GM12892 (cell line): ENCODE measurements around the gene CGGBP1.
A peak's percentile ranks its signal among the peaks of the same experiment; 100 is the strongest.
"Not testable (repeated sequence)": the region's sequence is repeated elsewhere in the genome, so short reads cannot be mapped to it uniquely, and the experiment has no call there.

Experiments used
- DNase-seq: peaks from one replicate; pipeline ENCODE4 v3.0.0; 2011; ENCODE audit not compliant: insufficient read length
- FAIRE-seq: peaks from 2 replicates; lab custom pipeline; 2011; peaks lifted over from hg19 to GRCh38; lab: Jason Lieb, UNC
- POLR2A ChIP-seq: IDR thresholded peaks from 2 replicates; pipeline ENCODE4 v1.6.1; 2011; ENCODE audit warnings: low read depth, low read length, control low read depth
- POLR2AphosphoS5 ChIP-seq: IDR thresholded peaks from 2 replicates; pipeline ENCODE4 v1.6.1; 2011; ENCODE audit warnings: low read depth, low read length, control low read depth
- TAF1 ChIP-seq: IDR thresholded peaks from 2 replicates; pipeline ENCODE4 v1.6.1; 2011; ENCODE audit warnings: low read depth, mild to moderate bottlenecking, control low read depth, low read length, borderline replicate concordance

The CGGBP1 gene

GRCh38 chr3:88032245-88032644 is 26.6 kb downstream of the CGGBP1 start:
- TF ChIP-seq POLR2AphosphoS5 (no peak), POLR2A (no peak), TAF1 (no peak)
- DNase-seq (no peak), FAIRE-seq (no peak)

GRCh38 chr3:88031642-88032077 is 27.1 kb downstream of the CGGBP1 start:
- peak; percentile 84 for FAIRE-seq
- DNase-seq, result no peak
- TF ChIP-seq TAF1, result no peak
- TF ChIP-seq POLR2AphosphoS5, result no peak
- TF ChIP-seq POLR2A, result 0 out of 2 replicates have a peak, but pooled peaks have one; percentile 40

- TF ChIP-seq POLR2AphosphoS5 (no peak), POLR2A (no peak), TAF1 (no peak)
- FAIRE-seq (no peak), DNase-seq (no peak)
These were observed 28.6 kb downstream of the CGGBP1 start for GRCh38 chr3:88030210-88030609.

- DNase-seq (no peak), FAIRE-seq (no peak)
- no peak for TF ChIP-seq POLR2A
- TF ChIP-seq TAF1, result no peak
- TF ChIP-seq POLR2AphosphoS5, result no peak
These were observed 29.9 kb downstream of the CGGBP1 start for GRCh38 chr3:88028876-88029275.

GRCh38 chr3:88025001-88025552 is 33.7 kb downstream of the CGGBP1 start:
- no peak for DNase-seq
- FAIRE-seq, result no peak

GRCh38 chr3:88019024-88019423 is 39.8 kb downstream of the CGGBP1 start:
- FAIRE-seq (no peak), DNase-seq (no peak)
- TF ChIP-seq TAF1 (no peak), POLR2A (no peak), POLR2AphosphoS5 (no peak)

More at GRCh38 chr3:88025001-88025552, 33.7 kb downstream of the CGGBP1 start:
- TF ChIP-seq POLR2A (no peak), POLR2AphosphoS5 (no peak), TAF1 (no peak)

- FAIRE-seq, DNase-seq: not testable (repeated sequence)
These were observed 43.1 kb downstream of the CGGBP1 start for GRCh38 chr3:88015656-88016055.

- DNase-seq (no peak), FAIRE-seq (no peak)
- no peak for TF ChIP-seq TAF1
- TF ChIP-seq POLR2A, result no peak
- no peak for TF ChIP-seq POLR2AphosphoS5
These were observed 45.2 kb downstream of the CGGBP1 start for GRCh38 chr3:88013592-88013991.

- no peak for DNase-seq
- FAIRE-seq, result no peak
- no peak for TF ChIP-seq TAF1
- TF ChIP-seq POLR2AphosphoS5, result no peak
- no peak for TF ChIP-seq POLR2A
These were observed 48.0 kb downstream of the CGGBP1 start for GRCh38 chr3:88010810-88011209.

GRCh38 chr3:88009066-88009465 is 49.7 kb downstream of the CGGBP1 start:
- DNase-seq (no peak), FAIRE-seq (peak; percentile 14)
- no peak for TF ChIP-seq POLR2AphosphoS5
- TF ChIP-seq TAF1, result no peak
- no peak for TF ChIP-seq POLR2A

- TF ChIP-seq POLR2A (no peak), POLR2AphosphoS5 (no peak), TAF1 (no peak)
- no peak for DNase-seq
- FAIRE-seq, result peak; percentile 5
These were observed 53.7 kb downstream of the CGGBP1 start for GRCh38 chr3:88005066-88005465.

GRCh38 chr3:88003115-88003755 is 55.6 kb downstream of the CGGBP1 start:
- TF ChIP-seq POLR2AphosphoS5 (no peak), POLR2A (no peak), TAF1 (no peak)
- DNase-seq (no peak), FAIRE-seq (peak; percentile 77)

GRCh38 chr3:88002448-88002847 is 56.4 kb downstream of the CGGBP1 start:
- FAIRE-seq (no peak), DNase-seq (no peak)
- no peak for TF ChIP-seq POLR2AphosphoS5
